Ectodermal cell (in vitro differentiated cells): Measurements from ENCODE around the gene TBPL2.
"Not testable (repeated sequence)": the region's sequence is repeated elsewhere in the genome, so short reads cannot be mapped to it uniquely, and the experiment has no call there.

Experiments
- H3K27ac ChIP-seq: 2 replicates; pipeline ENCODE4 v1.7.0; 2013; ENCODE audit warnings: mild to moderate bottlenecking, low read depth, low read length; ENCODE audit not compliant: insufficient read depth, poor library complexity, severe bottlenecking
- H3K27me3 ChIP-seq: 2 replicates; pipeline ENCODE4 v1.7.0; 2013; ENCODE audit warnings: mild to moderate bottlenecking, low read length; ENCODE audit not compliant: insufficient read depth, control insufficient read depth, poor library complexity, severe bottlenecking
- H3K36me3 ChIP-seq: one replicate; pipeline ENCODE4 v1.7.0; 2013; ENCODE audit warnings: low read length; ENCODE audit not compliant: control insufficient read depth, insufficient read depth
- H3K4me1 ChIP-seq: one replicate; pipeline ENCODE4 v1.7.0; 2013; ENCODE audit warnings: low read length; ENCODE audit not compliant: control insufficient read depth, insufficient read depth
- H3K4me3 ChIP-seq: 2 replicates; pipeline ENCODE4 v1.7.0; 2013; ENCODE audit warnings: low read depth, low read length, control low read depth; ENCODE audit not compliant: insufficient read depth
- H3K9me3 ChIP-seq: 2 replicates; pipeline ENCODE4 v1.7.0; 2013; ENCODE audit warnings: mild to moderate bottlenecking, low read length, moderate library complexity; ENCODE audit not compliant: control insufficient read depth
- WGBS, 2 experiments: methylation state at CpG; one replicate each; pipeline ENCODE4 v1.1.7; 2013; ENCODE audit warnings: missing lambda C conversion rate in 2 of 2; 5-methylcytosine and 5-hydroxymethylcytosine counted together

Gene TBPL2

DNA sequence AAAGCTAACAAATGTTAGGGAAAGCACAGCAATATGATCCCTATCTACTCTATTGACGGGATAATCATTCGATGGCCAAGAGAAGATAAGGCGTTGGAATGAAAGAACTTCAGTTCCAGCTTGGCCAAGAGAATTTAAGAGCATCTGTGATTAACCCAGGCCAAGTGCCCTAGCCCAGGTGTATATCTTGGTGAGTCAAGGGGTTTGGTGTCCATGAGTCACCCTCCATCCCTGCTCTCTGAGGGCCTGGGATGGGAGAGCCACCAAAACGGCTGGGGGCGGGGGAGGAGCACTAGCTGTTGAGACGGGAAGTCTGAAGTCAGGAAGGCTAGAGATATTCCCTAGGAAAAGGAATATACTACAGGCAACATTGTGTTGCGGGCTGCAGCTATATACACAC lies 13.0 kb downstream of the TBPL2 start:
- Histone ChIP-seq H3K4me3 (no peak overlapping the region), H3K4me1 (no peaks in the 10 kb centered on the region)
- WGBS, 2 experiments, result 83 to 87% methylated on average over 6 to 7 of the region's 7 CpGs

DNA sequence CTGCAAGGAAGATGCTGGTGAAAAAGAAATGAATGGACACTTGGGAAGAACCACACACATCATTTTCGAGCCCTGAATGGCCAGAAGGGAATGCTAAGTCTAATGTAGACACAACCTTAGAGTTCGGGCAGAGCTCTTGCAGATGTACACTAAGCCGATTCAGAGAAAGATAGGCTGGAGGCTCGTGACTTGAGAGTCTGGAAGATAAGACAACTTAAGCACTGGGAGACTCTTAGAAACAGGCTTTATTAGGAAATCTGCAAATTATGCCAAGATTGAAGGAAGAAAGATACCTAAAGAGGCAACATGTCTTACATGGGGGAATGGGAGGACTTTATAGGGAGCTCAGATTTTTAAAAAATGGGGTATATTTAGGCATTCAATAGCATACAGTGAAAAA lies 13.5 kb downstream of the TBPL2 start:
- Histone ChIP-seq H3K4me3 (no peak overlapping the region), H3K4me1 (no peaks in the 10 kb centered on the region), H3K27me3 (peaks cover 4% of the 10 kb centered on the region), H3K36me3 (no peaks in the 10 kb centered on the region), H3K27ac (no peak overlapping the region), H3K9me3 (no peaks in the 10 kb centered on the region)
- 95 to 97% methylated on average over 4 of the region's 4 CpGs for WGBS, 2 experiments

More for the DNA sequence above, 13.0 kb downstream of the TBPL2 start:
- H3K27me3 ChIP-seq, result peaks cover 4% of the 10 kb centered on the region
- no peaks in the 10 kb centered on the region for H3K36me3 ChIP-seq
- H3K9me3 ChIP-seq, result no peaks in the 10 kb centered on the region
- no peak overlapping the region for H3K27ac ChIP-seq

DNA sequence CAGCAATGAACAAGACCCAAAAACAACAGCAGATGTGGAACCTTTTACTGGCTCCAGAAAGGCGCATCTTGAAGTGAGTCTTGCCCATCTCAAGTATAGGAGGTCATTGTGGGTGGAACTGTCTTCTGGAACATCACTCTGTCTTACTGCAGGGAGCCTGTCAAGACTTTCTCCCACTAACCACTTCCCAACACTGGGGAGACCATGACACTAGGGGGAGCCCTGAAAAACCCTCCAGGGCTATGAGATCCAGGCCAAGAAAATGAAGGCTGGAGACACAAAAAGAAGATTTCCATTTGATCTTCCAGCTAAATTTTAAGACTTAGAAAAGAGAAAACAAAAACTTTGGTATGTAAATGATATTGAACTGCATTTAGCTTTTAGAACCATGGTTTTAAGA lies 15.3 kb downstream of the TBPL2 start:
- H3K36me3 ChIP-seq, result no peaks in the 10 kb centered on the region
- H3K27ac ChIP-seq, result no peak overlapping the region
- peaks cover 4% of the 10 kb centered on the region for H3K27me3 ChIP-seq
- 100% methylated on average over 1 of the region's 1 CpG for WGBS, 2 experiments
- no peaks in the 10 kb centered on the region for H3K4me1 ChIP-seq
- no peaks in the 10 kb centered on the region for H3K9me3 ChIP-seq
- H3K4me3 ChIP-seq, result no peak overlapping the region

DNA sequence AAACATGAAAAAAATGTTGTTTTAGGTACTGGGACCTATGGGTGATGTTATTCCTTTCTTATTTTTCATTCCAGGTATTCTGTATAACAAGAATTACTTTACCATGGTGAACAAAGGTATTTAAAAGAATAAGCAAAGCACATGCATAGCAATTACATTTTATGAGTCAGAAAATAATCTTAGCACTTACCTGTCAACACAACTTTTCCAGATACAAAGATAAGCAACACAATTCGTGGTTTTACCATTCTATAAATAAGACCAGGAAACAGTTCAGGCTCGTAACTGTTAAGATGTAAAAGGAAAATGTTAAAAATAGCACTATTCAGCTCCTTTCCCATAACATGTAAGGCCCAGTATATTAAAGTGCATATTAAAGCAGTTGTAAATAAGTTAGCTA lies 16.4 kb downstream of the TBPL2 start:
- 72% methylated on average over 2 of the region's 2 CpGs; no CpG with 5 or more reads in 1 of the 2 experiments for WGBS, 2 experiments
- Histone ChIP-seq H3K27ac (no peak overlapping the region), H3K36me3 (no peaks in the 10 kb centered on the region), H3K4me1 (no peaks in the 10 kb centered on the region), H3K27me3 (peaks cover 4% of the 10 kb centered on the region), H3K4me3 (no peak overlapping the region), H3K9me3 (no peaks in the 10 kb centered on the region)

DNA sequence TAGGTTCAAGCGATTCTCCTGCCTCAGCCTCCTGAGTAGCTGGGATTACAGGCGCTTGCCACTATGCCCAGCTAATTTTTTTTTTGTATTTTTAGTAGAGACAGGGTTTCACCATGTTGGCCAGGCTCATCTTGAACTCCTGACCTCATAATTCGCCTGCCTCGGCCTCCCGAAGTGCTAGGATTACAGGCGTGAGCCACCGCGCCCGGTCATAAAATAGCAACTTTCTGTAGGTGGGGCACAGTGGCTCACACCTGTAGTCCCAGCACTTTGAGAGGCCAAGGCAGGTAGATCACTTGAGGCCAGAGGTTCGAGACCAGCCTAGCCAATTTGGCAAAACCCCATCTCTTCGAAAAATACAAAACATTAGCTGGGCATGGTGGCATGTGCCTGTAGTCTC lies 18.1 kb downstream of the TBPL2 start:
- H3K36me3 ChIP-seq, H3K4me3 ChIP-seq: not testable (repeated sequence)
- WGBS, 2 experiments, result 92 to 93% methylated on average over 11 of the region's 11 CpGs

DNA sequence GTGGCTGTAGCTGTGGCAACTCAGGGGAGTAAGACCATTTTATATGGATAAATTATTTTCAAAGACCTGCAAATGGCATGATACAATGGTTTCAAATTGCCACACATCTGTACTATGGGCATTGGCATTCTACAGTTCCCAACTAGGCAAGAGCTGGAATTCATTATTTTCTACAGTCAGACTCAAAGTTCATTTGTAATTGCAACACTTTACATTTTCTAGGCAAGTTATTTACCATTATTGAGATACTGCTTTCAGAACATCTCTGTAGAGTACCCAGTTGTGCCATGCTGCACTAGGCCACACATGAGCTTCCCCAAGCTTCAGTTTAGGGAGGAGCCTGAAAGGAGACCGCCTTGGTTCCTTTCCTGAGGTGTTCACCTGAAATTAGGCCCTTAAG lies 20.8 kb downstream of the TBPL2 start:
- no peaks in the 10 kb centered on the region for H3K4me1 ChIP-seq
- H3K27ac ChIP-seq, result no peak overlapping the region
- H3K9me3 ChIP-seq, result no peaks in the 10 kb centered on the region
- no peak overlapping the region for H3K4me3 ChIP-seq
- 90 to 94% methylated on average over 1 of the region's 1 CpG for WGBS, 2 experiments
- H3K27me3 ChIP-seq, result peaks cover 4% of the 10 kb centered on the region
- H3K36me3 ChIP-seq, result no peaks in the 10 kb centered on the region

More for the DNA sequence above, 18.1 kb downstream of the TBPL2 start:
- H3K9me3 ChIP-seq, H3K27me3 ChIP-seq, H3K27ac ChIP-seq, H3K4me1 ChIP-seq: not testable (repeated sequence)

DNA sequence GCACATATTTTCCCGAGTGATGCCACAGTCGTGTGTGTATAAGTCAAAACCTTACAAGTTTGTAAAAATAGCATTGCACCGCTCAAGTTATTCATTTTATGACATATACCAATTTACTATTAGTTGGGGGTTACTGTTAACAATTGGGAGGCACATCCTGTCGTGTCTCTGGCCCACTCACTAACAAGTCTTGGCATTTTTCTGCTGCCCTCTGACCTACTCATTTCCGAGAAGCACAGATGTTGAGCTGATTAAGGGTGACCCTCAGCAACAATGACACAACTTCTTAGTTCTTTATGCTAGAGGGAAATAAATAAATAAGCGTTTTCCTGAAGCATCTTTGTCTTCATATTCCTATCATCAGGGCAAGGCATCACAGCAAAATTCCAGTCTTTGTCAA lies 22.0 kb downstream of the TBPL2 start:
- Histone ChIP-seq H3K9me3 (no peaks in the 10 kb centered on the region), H3K27ac (no peak overlapping the region), H3K27me3 (peaks cover 7% of the 10 kb centered on the region), H3K4me1 (no peaks in the 10 kb centered on the region), H3K36me3 (no peaks in the 10 kb centered on the region), H3K4me3 (no peak overlapping the region)
- WGBS, 2 experiments, result 88 to 94% methylated on average over 5 to 6 of the region's 6 CpGs

DNA sequence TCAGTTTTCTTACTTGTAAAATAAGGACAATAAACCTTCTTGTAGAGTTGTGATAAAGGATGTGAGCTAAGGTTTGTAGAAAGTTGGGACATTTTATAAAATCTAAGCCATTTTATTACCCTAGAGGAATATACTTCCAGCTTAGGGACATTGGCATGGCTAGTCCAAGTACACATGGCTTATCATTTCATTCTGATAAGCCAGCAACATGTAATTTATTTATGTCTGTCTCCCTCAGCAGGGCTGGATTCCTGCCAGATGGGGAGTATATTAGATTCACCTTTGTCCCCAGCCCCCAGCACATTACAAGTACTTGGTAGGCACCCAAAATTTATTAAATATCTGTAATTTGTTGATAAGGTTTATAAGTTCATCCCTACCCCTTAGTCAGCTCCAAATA lies 22.5 kb downstream of the TBPL2 start:
- Histone ChIP-seq H3K4me1 (no peaks in the 10 kb centered on the region), H3K27ac (no peak overlapping the region), H3K4me3 (no peak overlapping the region), H3K9me3 (no peaks in the 10 kb centered on the region), H3K27me3 (peaks cover 7% of the 10 kb centered on the region), H3K36me3 (no peaks in the 10 kb centered on the region)

DNA sequence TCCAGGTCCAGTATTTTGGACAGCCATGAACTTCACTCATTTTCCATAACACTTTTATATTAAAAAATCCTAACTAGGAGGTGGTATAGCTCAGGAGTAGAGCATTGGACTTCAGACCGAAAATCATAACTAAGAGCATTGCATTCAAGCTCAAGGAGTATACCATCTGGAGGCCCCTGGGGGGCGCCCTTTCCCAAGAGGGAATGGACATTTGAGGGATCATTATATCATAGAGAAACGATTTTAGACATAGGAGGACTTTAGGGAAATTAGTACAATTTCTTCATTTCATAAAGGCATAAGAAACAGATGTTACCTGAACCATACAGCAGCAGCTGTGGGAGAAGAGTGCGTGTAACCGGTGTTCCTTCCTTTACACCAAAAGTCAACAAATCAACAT lies 23.6 kb downstream of the TBPL2 start:
- WGBS, 2 experiments, result 38 to 42% methylated on average over 2 to 3 of the region's 5 CpGs
- H3K4me1 ChIP-seq, result no peaks in the 10 kb centered on the region
- no peak overlapping the region for H3K4me3 ChIP-seq

DNA sequence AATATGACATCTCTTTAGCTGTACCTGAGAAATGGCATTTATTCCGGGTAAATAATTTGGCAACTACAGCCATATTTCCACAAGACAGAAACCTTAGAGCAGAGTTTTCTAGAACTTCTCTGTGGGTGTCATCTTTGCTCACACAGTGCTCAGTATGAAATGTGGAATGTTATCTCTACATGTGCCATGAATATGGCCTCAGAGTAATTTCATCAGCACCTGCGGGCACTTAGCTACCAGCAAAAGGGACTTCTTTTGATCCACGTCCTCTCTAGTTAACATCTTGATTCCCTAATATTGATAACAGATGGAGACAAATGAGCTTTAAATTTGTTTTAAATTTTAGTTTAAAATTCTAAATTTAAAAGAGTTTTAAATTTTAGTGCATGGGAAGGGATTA lies 25.9 kb downstream of the TBPL2 start:
- Histone ChIP-seq H3K27me3 (peaks cover 7% of the 10 kb centered on the region), H3K36me3 (no peaks in the 10 kb centered on the region)

More for the DNA sequence above, 23.6 kb downstream of the TBPL2 start:
- H3K27ac ChIP-seq, result no peak overlapping the region
- peaks cover 7% of the 10 kb centered on the region for H3K27me3 ChIP-seq
- H3K9me3 ChIP-seq, result no peaks in the 10 kb centered on the region
- no peaks in the 10 kb centered on the region for H3K36me3 ChIP-seq

DNA sequence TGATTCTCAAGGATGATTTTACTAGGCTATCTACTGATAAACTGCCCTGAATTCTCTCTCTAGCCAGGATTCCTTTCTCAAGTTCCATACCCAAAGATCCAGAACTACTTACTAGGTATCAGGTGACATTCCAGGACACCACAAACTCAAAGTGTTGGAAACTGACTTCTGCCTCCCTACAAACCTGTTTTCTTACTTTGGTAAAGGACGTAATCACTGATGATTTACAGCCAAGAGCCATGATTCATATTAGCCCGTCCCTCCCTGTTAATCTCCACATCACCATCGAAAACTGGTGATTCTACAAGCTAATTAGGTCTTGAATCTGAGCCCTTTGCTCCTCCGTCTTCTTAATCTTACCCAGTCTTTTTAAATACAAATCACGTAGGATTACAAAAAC lies 27.7 kb downstream of the TBPL2 start:
- Histone ChIP-seq H3K4me3 (no peak overlapping the region), H3K27ac (no peak overlapping the region)
- WGBS, 2 experiments, result 92 to 95% methylated on average over 5 of the region's 5 CpGs

More for the DNA sequence above, 25.9 kb downstream of the TBPL2 start:
- WGBS, 2 experiments, result 88 to 96% methylated on average over 2 to 3 of the region's 3 CpGs
- H3K4me1 ChIP-seq, result no peaks in the 10 kb centered on the region
- no peak overlapping the region for H3K4me3 ChIP-seq
- no peaks in the 10 kb centered on the region for H3K9me3 ChIP-seq
- no peak overlapping the region for H3K27ac ChIP-seq

More for the DNA sequence above, 27.7 kb downstream of the TBPL2 start:
- no peaks in the 10 kb centered on the region for H3K9me3 ChIP-seq
- no peaks in the 10 kb centered on the region for H3K36me3 ChIP-seq
- H3K4me1 ChIP-seq, result no peaks in the 10 kb centered on the region
- H3K27me3 ChIP-seq, result peaks cover 7% of the 10 kb centered on the region
